ENCODE measurements around the gene CYB561A3. TPM values are rescaled to one million over a fixed set of nuclear protein-coding genes. Genes with fewer than 3 reads are reported as not detected.

The CYB561A3 gene, protein sequence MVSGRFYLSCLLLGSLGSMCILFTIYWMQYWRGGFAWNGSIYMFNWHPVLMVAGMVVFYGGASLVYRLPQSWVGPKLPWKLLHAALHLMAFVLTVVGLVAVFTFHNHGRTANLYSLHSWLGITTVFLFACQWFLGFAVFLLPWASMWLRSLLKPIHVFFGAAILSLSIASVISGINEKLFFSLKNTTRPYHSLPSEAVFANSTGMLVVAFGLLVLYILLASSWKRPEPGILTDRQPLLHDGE
- total RNA-seq, result 49.5 and 83.3 TPM in 2 replicates

DNA sequence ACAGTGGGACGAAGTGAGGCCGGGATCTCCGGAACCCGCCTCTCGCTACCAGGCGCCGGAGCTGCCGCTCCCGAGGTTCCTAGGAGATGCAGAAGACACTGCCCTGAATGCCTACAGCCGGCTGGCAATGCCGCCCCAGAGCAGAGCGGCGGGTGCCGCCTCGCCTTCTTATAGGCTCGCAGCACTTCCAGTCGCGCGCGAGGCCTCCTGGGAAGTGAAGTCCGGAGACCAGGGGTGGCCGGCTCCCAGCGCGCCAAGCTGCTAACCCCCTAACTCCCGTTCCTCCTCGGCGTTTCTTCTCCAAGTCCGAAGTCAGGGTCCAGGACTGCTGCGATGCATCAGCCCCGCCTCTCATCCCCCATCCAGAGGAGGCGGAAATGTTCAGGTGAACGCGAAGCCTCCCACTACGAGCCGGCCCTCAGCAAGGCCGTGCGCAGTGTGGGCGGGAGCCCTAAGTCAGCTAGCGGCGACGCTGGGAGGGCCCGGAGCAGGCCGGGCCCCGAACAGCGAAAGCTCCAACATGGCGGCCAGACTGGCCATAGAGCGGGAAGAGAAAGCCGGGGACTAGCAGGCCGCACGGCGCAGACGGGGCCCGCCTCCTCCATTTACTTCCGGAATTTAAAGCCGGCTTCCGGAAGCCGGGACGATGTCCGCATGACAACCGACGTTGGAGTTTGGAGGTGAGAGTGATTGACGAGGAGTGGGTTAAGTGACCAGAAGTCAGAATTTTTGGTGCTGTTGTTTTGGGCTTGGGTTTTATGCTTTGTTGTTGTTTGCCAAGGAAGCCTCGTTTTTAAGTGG, at the start of gene CYB561A3, which contains the start of gene TMEM138:
TSS of gene CYB561A3 (minus strand) at position 142 of the 801 bp plus-strand sequence. CDS start 5,169 bp downstream, outside the sequence.
TSS of gene TMEM138 (plus strand) at position 634 of the 801 bp plus-strand sequence. CDS start 2,017 bp downstream, outside the sequence.

DNA sequence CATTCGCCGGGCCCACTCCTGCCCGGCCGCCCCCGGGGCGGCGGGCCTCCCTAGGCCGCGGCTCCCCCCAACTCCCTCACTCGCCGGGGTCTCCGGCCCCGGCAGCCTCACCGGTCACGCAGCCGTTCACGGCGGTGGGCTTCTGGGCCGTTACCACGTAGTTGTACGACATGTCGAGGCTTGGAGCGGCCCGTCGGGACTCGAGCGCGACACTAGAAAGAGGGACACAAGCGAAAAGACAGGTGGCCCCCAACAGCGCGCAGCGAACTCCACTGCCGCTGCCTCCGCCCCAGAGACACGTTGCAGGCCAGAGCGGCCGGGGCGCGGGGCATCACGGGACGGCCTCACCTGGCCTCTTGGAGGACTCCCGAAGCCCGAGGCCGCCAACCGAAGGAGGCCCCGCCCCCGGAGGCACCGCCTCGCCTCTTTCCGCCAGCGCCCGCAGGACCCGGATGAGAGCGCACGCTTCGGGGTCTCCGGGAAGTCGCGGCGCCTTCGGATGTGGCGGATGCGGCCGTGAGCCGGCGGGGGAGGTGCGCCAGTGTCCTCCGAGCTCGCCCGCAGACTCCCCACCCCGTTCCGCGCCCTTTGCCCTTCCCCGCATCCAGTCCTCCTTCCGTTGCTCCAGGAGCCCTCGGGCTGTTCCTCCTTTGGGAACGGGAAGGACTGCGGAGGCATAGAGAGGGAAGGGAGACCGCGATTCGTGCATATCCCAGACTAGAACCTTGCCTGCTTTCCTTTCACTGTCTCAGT, 28.7 kb downstream of the CYB561A3 start, which contains the start of the genes DDB1 and TKFC:
TSS of gene DDB1 (minus strand) at position 309 of the 753 bp plus-strand sequence. CDS start at position 172, 137 bp downstream.
TSS of gene TKFC (plus strand) at position 432 of the 753 bp plus-strand sequence. CDS start 1,501 bp downstream, outside the sequence.

Other genes with a start within 250 kb of the CYB561A3 start
- gene VPS37C, start 200.5 kb downstream of the CYB561A3 start, total RNA-seq, result 10.5 and 12.0 TPM in 2 replicates
- not detected in 2 replicates for gene PGA3, start 158.4 kb downstream of the CYB561A3 start, total RNA-seq
- not detected in 2 replicates for gene PGA4, start 139.5 kb downstream of the CYB561A3 start, total RNA-seq
- gene PGA5, start 120.7 kb downstream of the CYB561A3 start, total RNA-seq, result not detected in 2 replicates
- 8.9 and 13.0 TPM in 2 replicates for gene VWCE, start 66.6 kb downstream of the CYB561A3 start, total RNA-seq
- gene DDB1, start 28.8 kb downstream of the CYB561A3 start, total RNA-seq, result 207 and 209 TPM in 2 replicates
- 18.6 and 55.4 TPM in 2 replicates for gene TKFC, start 28.7 kb downstream of the CYB561A3 start, total RNA-seq
- gene TMEM138, start 492 bp upstream of the CYB561A3 start, total RNA-seq, result 19.5 and 22.8 TPM in 2 replicates
- gene TMEM216, start 30.7 kb upstream of the CYB561A3 start, total RNA-seq, result 12.3 and 17.0 TPM in 2 replicates
- 36.6 and 38.1 TPM in 2 replicates for gene CPSF7, start 68.1 kb upstream of the CYB561A3 start, total RNA-seq
- 24.6 and 55.2 TPM in 2 replicates for gene SDHAF2, start 68.2 kb upstream of the CYB561A3 start, total RNA-seq
- not detected in 2 replicates for gene LRRC10B, start 146.9 kb upstream of the CYB561A3 start, total RNA-seq
- 0.54 and 0.97 TPM in 2 replicates for gene SYT7, start 219.2 kb upstream of the CYB561A3 start, total RNA-seq

Data from cardiac atrium fibroblast (primary cell).